Liver (tissue), 9 donors: Measurements from ENCODE around the gene SSR3. TPM values are rescaled to one million over a fixed set of nuclear protein-coding genes. Genes with fewer than 3 reads are reported as not detected.

Experiments
- DNase-seq: peaks from one replicate; pipeline ENCODE4 v3.0.0-alpha.2; 2017; ENCODE audit warnings: low spot score
- H3K27ac ChIP-seq, 2 donors: one replicate each; pipeline ENCODE4 v1.7.0; 2013; ENCODE audit warnings: inconsistent platforms in 2 of 2, low read length in 2 of 2, control low read depth in 1 of 2, low read depth in 1 of 2, mild to moderate bottlenecking in 1 of 2
- H3K27me3 ChIP-seq, 4 donors: one replicate each; pipeline versions ENCODE4 v1.6.1 to v1.7.0; 2013; ENCODE audit warnings: low read length in 3 of 4, inconsistent platforms in 1 of 4, mild to moderate bottlenecking in 1 of 4, moderate library complexity in 1 of 4; ENCODE audit not compliant: control insufficient read depth in 4 of 4, insufficient read depth in 4 of 4
- H3K36me3 ChIP-seq, 4 donors: one replicate each; pipeline versions ENCODE4 v1.6.1 to v1.7.0; 2013; ENCODE audit warnings: low read length in 3 of 4, mild to moderate bottlenecking in 3 of 4, low read depth in 1 of 4, moderate library complexity in 1 of 4; ENCODE audit not compliant: control insufficient read depth in 4 of 4, insufficient read depth in 3 of 4
- H3K4me1 ChIP-seq, 4 donors: one replicate each; pipeline versions ENCODE4 v1.6.1 to v1.7.0; 2013; ENCODE audit warnings: low read length in 3 of 4, mild to moderate bottlenecking in 3 of 4, moderate library complexity in 1 of 4; ENCODE audit not compliant: control insufficient read depth in 4 of 4, insufficient read depth in 4 of 4
- H3K4me3 ChIP-seq, 3 donors: one replicate each; pipeline versions ENCODE4 v1.6.1 to v1.7.0; 2013; ENCODE audit warnings: low read length in 3 of 3, control low read depth in 1 of 3, low read depth in 1 of 3, mild to moderate bottlenecking in 1 of 3
- H3K9ac ChIP-seq, 2 donors: one replicate each; pipeline ENCODE4 v1.7.0; 2013; ENCODE audit warnings: low read length in 2 of 2, mild to moderate bottlenecking in 2 of 2, moderate library complexity in 2 of 2, control low read depth in 1 of 2, low read depth in 1 of 2
- H3K9me3 ChIP-seq, 4 donors: one replicate each; pipeline versions ENCODE4 v1.6.1 to v1.7.0; 2013; ENCODE audit warnings: low read length in 3 of 4; ENCODE audit not compliant: control insufficient read depth in 4 of 4
- EGR1 ChIP-seq, 2 donors: IDR thresholded peaks; 2 replicates each; pipeline ENCODE4 v1.6.1; 2016 to 2018; ENCODE audit warnings: antibody characterized with exemption in 2 of 2, low read depth in 2 of 2
- HNF4G ChIP-seq: IDR thresholded peaks from 2 replicates; pipeline ENCODE4 v1.6.1; 2016; ENCODE audit warnings: antibody characterized with exemption
- NR2F2 ChIP-seq: IDR thresholded peaks from 2 replicates; pipeline ENCODE4 v1.6.1; 2016; ENCODE audit warnings: antibody characterized with exemption
- RAD21 ChIP-seq, 2 donors: IDR thresholded peaks; 2 replicates each; pipeline ENCODE4 v1.6.1; 2016; ENCODE audit warnings: antibody characterized with exemption in 2 of 2, mild to moderate bottlenecking in 2 of 2
- RXRA ChIP-seq, 2 donors: IDR thresholded peaks; 2 replicates each; pipeline ENCODE4 v1.6.1; 2017 to 2018; ENCODE audit warnings: antibody characterized with exemption in 2 of 2, mild to moderate bottlenecking in 1 of 2
- SP1 ChIP-seq: IDR thresholded peaks from 2 replicates; pipeline ENCODE4 v1.6.1; 2018; ENCODE audit warnings: antibody characterized with exemption, mild to moderate bottlenecking
- WGBS: extraction: QIAGEN DNeasy Blood & Tissue Kit; methylation state at CpG from one replicate; pipeline ENCODE4 v1.1.7; 2013; 5-methylcytosine and 5-hydroxymethylcytosine counted together
- polyA plus RNA-seq, 2 donors: library from polyadenylated mRNA; stranded (reverse) in 1 of 2; unstranded in 1 of 2; fragments of 200-250 nt in 1 of 2; fragments of >200 nt in 1 of 2; fragmentation: Nextera tagmentation in 1 of 2; extraction: Ambion mirVana in 1 of 2; gene quantifications; one replicate each; pipeline versions ENCODE4 v1.2.1 to v1.2.3, GENCODE V29; 2013 to 2015
- total RNA-seq, 2 donors: library from RNA; depleted of rRNA; stranded (reverse); fragments of >200 nt; gene quantifications; one replicate each; pipeline ENCODE4 v1.2.3, GENCODE V29; 2014
- TF ChIP-seq, protein P1 (sequence below): fragments of 150-350 bp; IDR thresholded peaks from 2 replicates; pipeline ENCODE4 v1.5.1; 2017; ENCODE audit warnings: improper control_type of control experiment, low read depth, low read length; ENCODE audit not compliant: missing input control
- TF ChIP-seq, protein P2 (sequence below): IDR thresholded peaks from 2 replicates; pipeline ENCODE4 v1.6.1; 2016; ENCODE audit warnings: antibody characterized with exemption
- TF ChIP-seq, protein P3 (sequence below): IDR thresholded peaks from 2 replicates; pipeline ENCODE4 v1.6.1; 2016; ENCODE audit warnings: antibody characterized with exemption
- TF ChIP-seq, protein P4 (sequence below): IDR thresholded peaks from 2 replicates; pipeline ENCODE4 v1.6.1; 2016; ENCODE audit warnings: antibody characterized with exemption, mild to moderate bottlenecking
- donor health status: healthy.
- donor health status: healthy.
- donor health status: healthy.
- donor health status: healthy.
- donor health status: healthy.

SSR3 gene
- total and polyA plus RNA-seq, 4 donors, result 63.7 to 168 (median 115) TPM

DNA sequence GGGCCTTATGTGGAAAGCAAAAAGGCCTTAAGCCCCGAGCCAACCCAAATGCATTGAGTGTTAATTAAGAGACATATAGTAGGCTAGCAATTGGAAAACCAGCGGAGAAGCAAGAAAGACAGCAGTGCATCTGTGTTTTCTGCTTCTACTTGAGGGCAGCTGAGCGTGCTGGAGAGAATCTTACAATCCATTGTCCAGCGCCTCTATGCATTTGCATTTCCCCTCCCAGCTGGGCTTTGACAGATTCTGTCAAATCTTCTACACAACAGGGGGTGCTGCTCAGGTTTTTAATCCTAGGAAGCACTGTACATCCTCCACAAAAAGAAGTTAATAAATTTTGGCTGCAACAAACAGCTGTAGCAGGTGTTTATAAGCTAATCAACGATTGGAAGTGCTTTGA is 23.9 kb downstream of the SSR3 start:
- H3K9ac ChIP-seq, result no peak overlapping the region
- peaks cover 0 to 10% (median 8%) of the 10 kb centered on the region in 4 donors for H3K4me1 ChIP-seq
- no peak overlapping the region for H3K27ac ChIP-seq
- no peak overlapping the region for H3K4me3 ChIP-seq
- no peak for DNase-seq
- TF ChIP-seq SP1 (no peak), RAD21 (IDR thresholded peaks at IDR 0.05) (no peak)
- TF ChIP-seq, protein P1, sequence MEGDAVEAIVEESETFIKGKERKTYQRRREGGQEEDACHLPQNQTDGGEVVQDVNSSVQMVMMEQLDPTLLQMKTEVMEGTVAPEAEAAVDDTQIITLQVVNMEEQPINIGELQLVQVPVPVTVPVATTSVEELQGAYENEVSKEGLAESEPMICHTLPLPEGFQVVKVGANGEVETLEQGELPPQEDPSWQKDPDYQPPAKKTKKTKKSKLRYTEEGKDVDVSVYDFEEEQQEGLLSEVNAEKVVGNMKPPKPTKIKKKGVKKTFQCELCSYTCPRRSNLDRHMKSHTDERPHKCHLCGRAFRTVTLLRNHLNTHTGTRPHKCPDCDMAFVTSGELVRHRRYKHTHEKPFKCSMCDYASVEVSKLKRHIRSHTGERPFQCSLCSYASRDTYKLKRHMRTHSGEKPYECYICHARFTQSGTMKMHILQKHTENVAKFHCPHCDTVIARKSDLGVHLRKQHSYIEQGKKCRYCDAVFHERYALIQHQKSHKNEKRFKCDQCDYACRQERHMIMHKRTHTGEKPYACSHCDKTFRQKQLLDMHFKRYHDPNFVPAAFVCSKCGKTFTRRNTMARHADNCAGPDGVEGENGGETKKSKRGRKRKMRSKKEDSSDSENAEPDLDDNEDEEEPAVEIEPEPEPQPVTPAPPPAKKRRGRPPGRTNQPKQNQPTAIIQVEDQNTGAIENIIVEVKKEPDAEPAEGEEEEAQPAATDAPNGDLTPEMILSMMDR, result no peak
- TF ChIP-seq, protein P2, sequence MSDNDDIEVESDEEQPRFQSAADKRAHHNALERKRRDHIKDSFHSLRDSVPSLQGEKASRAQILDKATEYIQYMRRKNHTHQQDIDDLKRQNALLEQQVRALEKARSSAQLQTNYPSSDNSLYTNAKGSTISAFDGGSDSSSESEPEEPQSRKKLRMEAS, result no peak
- peaks cover 0 to 3% (median 0%) of the 10 kb centered on the region in 4 donors for H3K36me3 ChIP-seq
- 94% methylated on average over 5 of the region's 5 CpGs for WGBS
- no peaks in the 10 kb centered on the region for H3K27me3 ChIP-seq
- no peaks in the 10 kb centered on the region for H3K9me3 ChIP-seq

DNA sequence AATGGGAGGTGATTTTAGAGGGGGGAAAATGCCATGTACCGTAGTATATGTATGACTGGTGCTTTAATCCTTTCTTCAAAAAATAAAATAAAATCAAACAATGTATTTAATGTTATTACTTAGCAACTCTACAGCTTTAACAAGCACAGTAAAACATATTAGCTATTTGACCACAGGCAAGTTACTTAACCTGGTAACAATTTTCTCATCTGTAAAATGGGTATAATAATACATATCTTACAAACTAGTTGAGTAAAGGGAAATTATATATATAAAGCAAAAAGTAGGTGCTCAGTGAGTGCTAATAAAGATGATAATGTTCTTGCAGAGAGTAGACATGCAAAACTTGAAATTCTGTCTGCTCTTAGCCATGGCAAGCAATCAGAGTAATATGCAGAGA is 27.9 kb downstream of the SSR3 start:
- TF ChIP-seq, protein P3, sequence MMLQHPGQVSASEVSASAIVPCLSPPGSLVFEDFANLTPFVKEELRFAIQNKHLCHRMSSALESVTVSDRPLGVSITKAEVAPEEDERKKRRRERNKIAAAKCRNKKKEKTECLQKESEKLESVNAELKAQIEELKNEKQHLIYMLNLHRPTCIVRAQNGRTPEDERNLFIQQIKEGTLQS, result no peak
- TF ChIP-seq HNF4G, result no peak
- TF ChIP-seq EGR1 (IDR thresholded peaks at IDR 0.05; ENCODE audit: low read depth in 2 of 2), result no peak
- TF ChIP-seq, protein P4, sequence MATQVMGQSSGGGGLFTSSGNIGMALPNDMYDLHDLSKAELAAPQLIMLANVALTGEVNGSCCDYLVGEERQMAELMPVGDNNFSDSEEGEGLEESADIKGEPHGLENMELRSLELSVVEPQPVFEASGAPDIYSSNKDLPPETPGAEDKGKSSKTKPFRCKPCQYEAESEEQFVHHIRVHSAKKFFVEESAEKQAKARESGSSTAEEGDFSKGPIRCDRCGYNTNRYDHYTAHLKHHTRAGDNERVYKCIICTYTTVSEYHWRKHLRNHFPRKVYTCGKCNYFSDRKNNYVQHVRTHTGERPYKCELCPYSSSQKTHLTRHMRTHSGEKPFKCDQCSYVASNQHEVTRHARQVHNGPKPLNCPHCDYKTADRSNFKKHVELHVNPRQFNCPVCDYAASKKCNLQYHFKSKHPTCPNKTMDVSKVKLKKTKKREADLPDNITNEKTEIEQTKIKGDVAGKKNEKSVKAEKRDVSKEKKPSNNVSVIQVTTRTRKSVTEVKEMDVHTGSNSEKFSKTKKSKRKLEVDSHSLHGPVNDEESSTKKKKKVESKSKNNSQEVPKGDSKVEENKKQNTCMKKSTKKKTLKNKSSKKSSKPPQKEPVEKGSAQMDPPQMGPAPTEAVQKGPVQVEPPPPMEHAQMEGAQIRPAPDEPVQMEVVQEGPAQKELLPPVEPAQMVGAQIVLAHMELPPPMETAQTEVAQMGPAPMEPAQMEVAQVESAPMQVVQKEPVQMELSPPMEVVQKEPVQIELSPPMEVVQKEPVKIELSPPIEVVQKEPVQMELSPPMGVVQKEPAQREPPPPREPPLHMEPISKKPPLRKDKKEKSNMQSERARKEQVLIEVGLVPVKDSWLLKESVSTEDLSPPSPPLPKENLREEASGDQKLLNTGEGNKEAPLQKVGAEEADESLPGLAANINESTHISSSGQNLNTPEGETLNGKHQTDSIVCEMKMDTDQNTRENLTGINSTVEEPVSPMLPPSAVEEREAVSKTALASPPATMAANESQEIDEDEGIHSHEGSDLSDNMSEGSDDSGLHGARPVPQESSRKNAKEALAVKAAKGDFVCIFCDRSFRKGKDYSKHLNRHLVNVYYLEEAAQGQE, result no peak
- no peak for TF ChIP-seq SP1
- TF ChIP-seq, protein P2, result no peak
- no peak for TF ChIP-seq RXRA (IDR thresholded peaks at IDR 0.05)
- no peak for TF ChIP-seq RAD21 (IDR thresholded peaks at IDR 0.05)
- no peak for TF ChIP-seq NR2F2
- TF ChIP-seq, protein P1, result no peak
- Histone ChIP-seq H3K27me3 (no peaks in the 10 kb centered on the region), H3K4me1 (no peaks in the 10 kb centered on the region), H3K9ac (no peak overlapping the region), H3K27ac (no peak overlapping the region), H3K36me3 (no peaks in the 10 kb centered on the region), H3K9me3 (no peaks in the 10 kb centered on the region), H3K4me3 (no peak overlapping the region)
- no peak for DNase-seq
- 51% methylated on average over 1 of the region's 1 CpG for WGBS
